Peyer's patch (tissue), 4 donors: ENCODE results near the gene EDN2.

Source experiments
- CTCF ChIP-seq, 6 experiments: fragments of 450-650 bp in 4 of 6; fragments of 200-600 bp in 2 of 6; sonication (generic) in 1 of 6; IDR thresholded peaks; one replicate each; pipeline ENCODE4 v1.5.1; 2017 to 2019; ENCODE audit warnings: antibody characterized with exemption in 6 of 6, mild to moderate bottlenecking in 3 of 6, moderate library complexity in 1 of 6
- POLR2A ChIP-seq, 2 donors: fragments of 450-650 bp; IDR thresholded peaks; one replicate each; pipeline ENCODE4 v1.5.1; 2017; ENCODE audit warnings: antibody characterized with exemption in 2 of 2, mild to moderate bottlenecking in 2 of 2, moderate library complexity in 2 of 2

GRCh38 chr1:41483960-41484401 lies 502 bp downstream of the EDN2 start:
- TF ChIP-seq CTCF (IDR thresholded peaks at IDR 0.05) (no peak), POLR2A (IDR thresholded peaks at IDR 0.05) (no peak)
